ENCODE results near the gene SOCS7. TPM values are rescaled to one million over a fixed set of nuclear protein-coding genes. Genes with fewer than 3 reads are reported as not detected.

Gene SOCS7
- total RNA-seq, 4 donors from 2014 or later = 13.2 to 19.1 (median 15.7) TPM

DNA sequence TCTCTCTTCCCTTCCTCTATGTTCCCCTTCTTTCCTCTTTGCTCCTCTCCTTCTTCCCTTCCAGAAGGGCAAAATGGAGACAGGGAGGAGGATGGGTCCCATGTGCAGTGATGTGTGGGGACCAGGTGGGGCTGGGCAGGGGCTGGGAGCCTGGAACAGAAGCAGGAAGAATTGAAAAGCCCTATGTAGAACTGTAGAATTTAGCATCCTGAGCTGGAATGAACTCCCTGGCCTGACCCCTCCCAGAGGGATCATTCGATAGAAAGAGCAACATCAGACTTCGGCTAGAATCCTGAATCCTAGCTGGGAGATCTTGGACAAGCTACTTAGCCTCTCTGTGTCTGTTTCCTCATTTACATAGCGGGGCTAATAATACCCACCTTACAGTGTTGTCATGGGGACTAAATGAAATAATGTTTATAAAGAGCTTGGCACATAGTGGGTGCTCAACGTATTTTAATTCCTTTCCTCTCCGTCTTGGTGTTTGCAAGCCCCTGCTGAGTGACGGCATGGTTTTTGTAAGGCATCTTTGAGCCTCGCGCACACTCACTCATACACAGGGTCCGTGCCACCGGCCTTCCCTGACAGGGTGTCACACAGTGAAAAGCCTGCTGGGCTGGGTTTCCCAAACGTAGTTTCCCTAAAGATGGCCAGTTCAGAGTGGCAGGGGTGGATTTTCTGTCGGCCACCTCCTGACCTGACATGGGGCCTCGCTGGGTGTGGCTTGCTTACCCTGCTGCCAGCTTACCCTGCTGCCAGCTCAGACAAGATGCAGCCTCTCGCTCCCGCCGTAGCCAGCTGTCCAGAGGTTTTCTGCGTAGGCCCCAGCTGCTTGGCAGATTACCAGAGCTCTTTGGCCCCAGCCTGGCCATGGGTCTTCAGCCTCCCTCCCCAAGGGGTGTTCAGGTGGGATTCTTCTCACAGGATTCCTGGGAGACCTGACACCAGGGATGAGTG, 70.5 kb downstream of the SOCS7 start:
- Histone ChIP-seq H3K4me1 (peaks cover 9 to 88% (median 48%) of the 10 kb centered on the region in 3 donors), H3K9me3 (no peaks in the 10 kb centered on the region), H3K27ac (peak overlapping the region; percentile 68 to 94 (median 86)), H3K36me3 (no peaks in the 10 kb centered on the region), H3K27me3 (peaks cover 25% of the 10 kb centered on the region), H3K4me3 (no peak overlapping the region)
- no peak for ATAC-seq
- TF ChIP-seq POLR2AphosphoS5 (IDR thresholded peaks at IDR 0.05) = no peak
- no peak for TF ChIP-seq POLR2A (IDR thresholded peaks at IDR 0.05)
- no peak for TF ChIP-seq EP300 (IDR thresholded peaks at IDR 0.05)
- TF ChIP-seq CTCF (IDR thresholded peaks at IDR 0.05) = no peak
- WGBS, 2 donors (ENCODE audit: low coverage in 1 of 2) = 49 to 50% methylated on average over 3 to 10 of the region's 17 CpGs

DNA sequence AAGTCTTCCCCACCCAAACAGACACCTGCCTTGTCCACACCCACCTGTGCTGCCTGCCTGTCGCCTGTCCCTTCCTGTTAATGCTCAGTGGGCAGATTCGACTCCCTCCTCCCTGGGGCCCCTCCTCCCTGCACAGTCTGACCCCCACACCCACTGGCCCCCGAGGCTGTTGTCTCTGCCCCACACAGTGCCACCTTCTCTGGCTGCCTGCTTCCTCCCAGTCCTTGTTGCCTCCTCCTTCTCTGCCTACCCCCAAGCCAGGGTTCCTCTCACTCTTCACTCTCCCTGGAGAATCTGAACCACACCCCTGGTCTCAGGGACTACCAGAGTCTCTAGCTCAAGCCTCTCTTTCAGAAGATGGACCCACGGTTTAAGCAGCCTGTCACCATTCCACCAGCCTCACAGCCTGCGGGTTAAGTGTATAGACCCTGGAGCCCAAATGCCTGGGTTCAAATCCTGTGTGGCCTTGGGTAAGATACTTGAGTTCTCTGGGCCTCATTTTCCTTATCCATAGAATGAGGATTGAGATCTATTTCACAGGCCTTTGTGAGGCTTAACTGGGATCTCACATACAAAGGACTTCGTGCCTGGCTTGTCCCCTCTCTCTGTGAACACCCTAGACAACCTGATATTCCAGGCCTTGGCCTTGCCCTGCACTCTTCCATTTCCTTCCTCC, 72.8 kb downstream of the SOCS7 start:
- ATAC-seq = no peak
- Histone ChIP-seq H3K4me3 (no peak overlapping the region), H3K9me3 (no peaks in the 10 kb centered on the region), H3K36me3 (no peaks in the 10 kb centered on the region), H3K4me1 (peaks cover 9 to 94% (median 47%) of the 10 kb centered on the region in 3 donors), H3K27ac (peak overlapping the region in 3 of 4 donors; percentile 69 to 96 (median 94)), H3K27me3 (peaks cover 5% of the 10 kb centered on the region)
- 72 to 80% methylated on average over 2 to 6 of the region's 6 CpGs for WGBS, 2 donors (ENCODE audit: low coverage in 1 of 2)
- no peak for TF ChIP-seq POLR2AphosphoS5 (IDR thresholded peaks at IDR 0.05)
- TF ChIP-seq CTCF (IDR thresholded peaks at IDR 0.05) = no peak
- TF ChIP-seq POLR2A (IDR thresholded peaks at IDR 0.05) = no peak
- TF ChIP-seq EP300 (IDR thresholded peaks at IDR 0.05) = no peak

DNA sequence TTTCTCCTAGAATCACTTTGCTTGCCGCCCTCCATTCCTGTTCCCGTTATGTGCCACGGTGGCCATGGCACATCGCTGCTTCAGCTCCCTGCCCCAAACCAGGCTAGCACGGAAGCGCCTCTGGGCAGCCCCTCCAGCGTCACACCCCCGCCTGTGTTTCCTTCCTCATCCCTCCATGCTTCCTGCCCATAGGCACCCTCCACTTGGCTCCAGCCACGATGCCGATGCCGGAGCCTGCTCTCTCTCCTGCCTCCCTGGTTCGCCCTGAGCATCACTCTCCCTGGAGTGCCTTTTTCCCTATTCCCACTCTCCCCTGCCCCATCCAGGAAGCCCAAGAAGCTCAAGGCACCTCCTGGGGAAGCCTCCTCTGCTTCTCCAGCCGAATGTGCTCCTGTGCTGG, 73.4 kb downstream of the SOCS7 start:
- TF ChIP-seq POLR2A (IDR thresholded peaks at IDR 0.05) (no peak), EP300 (IDR thresholded peaks at IDR 0.05) (no peak), POLR2AphosphoS5 (IDR thresholded peaks at IDR 0.05) (no peak), CTCF (IDR thresholded peaks at IDR 0.05) (no peak)
- 43 to 50% methylated on average over 3 to 6 of the region's 13 CpGs for WGBS, 2 donors (ENCODE audit: low coverage in 1 of 2)
- Histone ChIP-seq H3K36me3 (no peaks in the 10 kb centered on the region), H3K4me3 (no peak overlapping the region), H3K9me3 (no peaks in the 10 kb centered on the region), H3K4me1 (peaks cover 9 to 94% (median 41%) of the 10 kb centered on the region in 3 donors), H3K27ac (peak overlapping the region; percentile 26 to 96 (median 82)), H3K27me3 (no peaks in the 10 kb centered on the region)
- no peak for ATAC-seq

GRCh38 chr17:38425744-38426143, 74.1 kb downstream of the SOCS7 start:
- no peaks in the 10 kb centered on the region for H3K36me3 ChIP-seq
- peaks cover 9 to 94% (median 34%) of the 10 kb centered on the region in 3 donors for H3K4me1 ChIP-seq
- TF ChIP-seq POLR2A (IDR thresholded peaks at IDR 0.05) = no peak
- no peak for TF ChIP-seq EP300 (IDR thresholded peaks at IDR 0.05)
- TF ChIP-seq POLR2AphosphoS5 (IDR thresholded peaks at IDR 0.05) = peak; percentile 42
- no peak for TF ChIP-seq CTCF (IDR thresholded peaks at IDR 0.05)
- H3K27me3 ChIP-seq = no peaks in the 10 kb centered on the region
- H3K9me3 ChIP-seq = no peaks in the 10 kb centered on the region
- 51 to 52% methylated on average over 8 of the region's 9 CpGs for WGBS, 2 donors (ENCODE audit: low coverage in 1 of 2)
- H3K27ac ChIP-seq = peak overlapping the region; percentile 26 to 96 (median 82)
- H3K4me3 ChIP-seq = no peak overlapping the region
- peak; percentile 15 for ATAC-seq
